T-helper 17 cell (primary cell): ENCODE measurements around the gene WFIKKN2. TPM values are rescaled to one million over a fixed set of nuclear protein-coding genes. Genes with fewer than 3 reads are reported as not detected.
A peak's percentile ranks its signal among the peaks of the same experiment; 100 is the strongest.
"Not testable (repeated sequence)": the region's sequence is repeated elsewhere in the genome, so short reads cannot be mapped to it uniquely, and the experiment has no call there.

Experiments
- ATAC-seq: fragments of 150-1000 bp; cut with Tn5 transposase; 2 replicates; pipeline ENCODE4 v1.10.0; 2021; ENCODE audit warnings: mild to moderate bottlenecking, moderate library complexity
- DNase-seq, 3 donors: peaks; one replicate each; pipeline versions ENCODE4 v3.0.0 to v3.0.0-alpha.2; 2020 to 2021
- H3K9me3 ChIP-seq: one replicate; pipeline ENCODE4 v1.7.0; 2013; ENCODE audit warnings: low read length, mild to moderate bottlenecking; ENCODE audit not compliant: control insufficient read depth, poor library complexity, severe bottlenecking
- H3K27ac Mint-ChIP-seq: one replicate; pipeline ENCODE4 v1.8.0; 2022; ENCODE audit warnings: mild to moderate bottlenecking, moderate library complexity, mixed read lengths
- H3K27me3 Mint-ChIP-seq: one replicate; pipeline ENCODE4 v1.8.0; 2022; ENCODE audit warnings: mixed read lengths
- H3K36me3 Mint-ChIP-seq: one replicate; pipeline ENCODE4 v1.8.0; 2022; ENCODE audit warnings: low read depth, mixed read lengths
- H3K4me1 Mint-ChIP-seq: one replicate; pipeline ENCODE4 v1.8.0; 2022; ENCODE audit warnings: mild to moderate bottlenecking, mixed read lengths
- H3K4me3 Mint-ChIP-seq: one replicate; pipeline ENCODE4 v1.8.0; 2022; ENCODE audit warnings: mild to moderate bottlenecking, moderate library complexity, mixed read lengths
- total RNA-seq, 4 donors: library from RNA in 2 of 4; stranded (reverse) in 2 of 4; gene quantifications; one replicate each; pipeline ENCODE4 v1.2.3 and lab custom pipeline; 2022 to 2026

WFIKKN2 gene
- total RNA-seq, 2 donors from 2014 or later = not detected

GRCh38 chr17:50858486-50859225 is 23.3 kb downstream of the WFIKKN2 start:
- no peaks in the 10 kb centered on the region for H3K27me3 Mint-ChIP-seq
- H3K27ac Mint-ChIP-seq = peak overlapping the region; percentile 69

GRCh38 chr17:50859727-50860126 is 24.3 kb downstream of the WFIKKN2 start:
- H3K9me3 ChIP-seq, H3K4me3 Mint-ChIP-seq, ATAC-seq, H3K27me3 Mint-ChIP-seq, DNase-seq: not testable (repeated sequence)
- H3K27ac Mint-ChIP-seq = peak overlapping the region; percentile 69
- H3K36me3 Mint-ChIP-seq = peaks cover 12% of the 10 kb centered on the region
- peaks cover 29% of the 10 kb centered on the region for H3K4me1 Mint-ChIP-seq

More at GRCh38 chr17:50858486-50859225, 23.3 kb downstream of the WFIKKN2 start:
- DNase-seq (no peak), ATAC-seq (no peak)
- peaks cover 25% of the 10 kb centered on the region for H3K4me1 Mint-ChIP-seq
- H3K36me3 Mint-ChIP-seq = peaks cover 12% of the 10 kb centered on the region
- H3K4me3 Mint-ChIP-seq = no peak overlapping the region
- no peaks in the 10 kb centered on the region for H3K9me3 ChIP-seq

DNA sequence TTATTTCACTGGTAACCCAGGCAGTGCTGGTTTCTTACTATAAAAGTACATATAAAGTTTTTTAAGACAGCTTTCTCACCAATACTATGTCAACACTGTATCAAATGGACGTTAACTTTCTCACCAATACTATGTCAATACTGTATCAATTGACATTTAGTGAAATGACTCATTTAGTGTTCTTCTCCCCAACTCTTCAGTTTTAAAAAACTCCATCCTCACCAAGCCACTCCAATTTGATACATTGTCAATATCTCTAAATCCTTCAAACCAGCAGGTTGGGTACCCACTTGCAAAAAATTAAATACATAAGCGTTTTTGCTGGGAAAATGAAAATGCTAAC is 25.9 kb downstream of the WFIKKN2 start:
- Mint-ChIP-seq H3K36me3 (peaks cover 15% of the 10 kb centered on the region), H3K4me1 (peaks cover 28% of the 10 kb centered on the region), H3K27me3 (no peaks in the 10 kb centered on the region), H3K4me3 (peak overlapping the region; percentile 22), H3K27ac (peak overlapping the region; percentile 69)
- ATAC-seq (no peak), DNase-seq (no peak)
- no peaks in the 10 kb centered on the region for H3K9me3 ChIP-seq

DNA sequence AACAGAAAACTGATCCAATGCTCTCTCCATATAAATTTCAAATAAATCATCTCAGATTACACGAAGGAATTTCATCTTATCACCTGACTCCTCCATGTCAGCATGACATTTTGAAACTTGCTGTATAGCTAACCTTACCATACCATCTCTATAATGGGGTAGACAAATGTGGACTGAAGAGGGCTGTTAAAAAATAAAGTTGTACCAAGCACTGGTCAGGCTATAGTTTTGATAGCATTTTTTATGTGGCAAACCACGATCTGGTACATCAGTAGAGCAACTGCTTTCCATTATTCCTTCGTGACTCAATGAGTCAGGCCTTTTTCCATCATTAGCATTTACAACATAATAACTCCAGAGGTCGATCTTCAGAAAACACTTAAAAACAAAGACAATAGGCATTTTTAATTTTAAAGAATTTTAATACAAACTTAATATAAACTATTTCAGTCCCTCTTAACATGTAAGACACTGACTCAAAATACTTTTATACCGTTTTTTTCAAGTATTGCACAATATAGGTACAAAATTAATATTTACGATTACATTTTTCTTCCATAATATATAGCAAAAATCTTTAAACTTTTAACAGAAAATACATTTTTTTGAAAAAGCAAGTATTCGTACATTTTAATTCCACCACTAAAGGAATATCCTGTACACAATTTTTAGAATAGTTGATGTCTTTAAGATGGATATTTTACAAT is 26.6 kb downstream of the WFIKKN2 start:
- no peaks in the 10 kb centered on the region for H3K9me3 ChIP-seq
- DNase-seq (no peak), ATAC-seq (no peak)
- Mint-ChIP-seq H3K27ac (peak overlapping the region; percentile 69), H3K36me3 (peaks cover 15% of the 10 kb centered on the region), H3K4me3 (peak overlapping the region; percentile 68), H3K4me1 (peaks cover 31% of the 10 kb centered on the region), H3K27me3 (no peaks in the 10 kb centered on the region)

DNA sequence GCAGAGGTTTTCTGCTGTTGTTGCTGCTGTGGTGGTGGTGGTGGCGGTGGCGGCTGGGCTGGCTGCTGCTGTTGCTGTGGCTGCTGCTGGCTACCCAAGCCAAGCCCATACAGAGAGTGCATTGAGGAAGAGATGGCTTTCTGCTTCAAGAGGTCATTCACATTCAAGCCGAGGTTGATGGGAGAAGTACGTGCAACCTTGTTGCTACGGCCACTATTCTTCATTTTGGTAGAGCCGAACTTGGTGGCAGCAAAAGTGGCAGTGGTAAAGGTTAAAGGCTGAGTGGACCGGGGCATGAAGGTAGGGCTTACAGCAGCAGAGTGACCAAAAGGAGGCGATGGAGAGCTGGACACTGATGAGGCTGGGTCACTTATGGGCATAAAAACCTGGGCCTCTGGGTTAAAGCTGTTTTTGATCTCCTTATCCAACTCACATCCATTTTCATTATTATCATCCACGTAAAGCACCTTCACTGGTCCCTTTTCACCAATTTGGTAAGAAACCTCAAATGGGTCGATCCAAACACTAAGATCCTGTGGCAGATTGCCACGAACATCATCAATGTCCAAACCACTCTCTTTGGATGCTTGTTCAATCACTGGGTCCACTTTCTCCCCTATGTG is 27.9 kb downstream of the WFIKKN2 start:
- H3K4me3 Mint-ChIP-seq = peak overlapping the region; percentile 99
- DNase-seq (no peak), ATAC-seq (no peak)
- H3K9me3 ChIP-seq = no peaks in the 10 kb centered on the region
- H3K36me3 Mint-ChIP-seq = peaks cover 15% of the 10 kb centered on the region
- H3K4me1 Mint-ChIP-seq = peaks cover 41% of the 10 kb centered on the region
- H3K27me3 Mint-ChIP-seq = no peaks in the 10 kb centered on the region
- peak overlapping the region; percentile 97 for H3K27ac Mint-ChIP-seq

- no peaks in the 10 kb centered on the region for H3K9me3 ChIP-seq
- ATAC-seq (no peak), DNase-seq (no peak)
- Mint-ChIP-seq H3K4me1 (peaks cover 44% of the 10 kb centered on the region), H3K36me3 (peaks cover 15% of the 10 kb centered on the region), H3K27ac (peak overlapping the region; percentile 97), H3K4me3 (peak overlapping the region; percentile 99), H3K27me3 (no peaks in the 10 kb centered on the region)
These were observed 28.5 kb downstream of the WFIKKN2 start for GRCh38 chr17:50863931-50864330.

GRCh38 chr17:50864747-50865059 is 29.3 kb downstream of the WFIKKN2 start:
- DNase-seq (no peak), ATAC-seq (no peak)
- H3K36me3 Mint-ChIP-seq = peaks cover 15% of the 10 kb centered on the region
- H3K9me3 ChIP-seq = no peaks in the 10 kb centered on the region
- peak overlapping the region; percentile 99 for H3K4me3 Mint-ChIP-seq
- H3K27ac Mint-ChIP-seq = peak overlapping the region; percentile 97
- no peaks in the 10 kb centered on the region for H3K27me3 Mint-ChIP-seq
- peaks cover 45% of the 10 kb centered on the region for H3K4me1 Mint-ChIP-seq

DNA sequence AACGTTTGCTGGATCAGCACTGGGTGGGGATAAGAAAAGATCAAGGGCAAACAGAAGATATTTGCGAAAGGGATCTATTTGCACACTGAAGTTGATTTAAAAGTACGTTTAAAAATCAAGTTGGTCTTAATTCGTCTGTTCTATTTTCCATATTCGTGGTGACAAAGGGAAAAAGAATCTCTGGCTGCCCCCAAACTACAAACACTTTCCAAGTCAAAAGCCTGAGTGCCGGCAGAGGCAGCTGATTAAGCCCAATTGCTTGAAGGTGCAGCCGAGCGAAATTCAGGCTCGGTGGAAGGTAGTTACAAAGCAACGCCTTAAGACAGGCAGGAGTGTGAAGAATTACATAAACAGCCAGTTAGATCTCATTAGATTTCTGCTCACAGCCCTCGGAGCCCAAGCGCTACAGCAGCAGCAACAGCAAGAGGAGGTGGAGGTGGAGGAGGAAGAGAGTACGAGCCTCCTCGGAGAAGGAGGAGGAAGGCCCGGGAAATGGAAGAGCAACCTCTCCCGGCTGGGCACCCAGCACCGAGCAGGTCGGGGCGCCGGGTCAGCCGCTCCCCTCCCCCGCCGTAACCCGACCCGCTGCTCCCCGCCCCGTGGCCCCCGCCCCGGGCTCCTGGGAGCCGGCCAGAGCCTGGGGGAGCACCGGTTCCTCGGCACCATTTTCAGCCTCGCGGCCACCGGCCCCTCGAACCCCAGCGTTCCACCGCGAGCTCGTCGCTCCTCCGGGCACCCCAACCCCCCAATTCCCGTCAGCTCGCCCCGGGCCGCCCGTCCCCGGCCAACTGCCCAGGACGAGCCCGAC is 29.9 kb downstream of the WFIKKN2 start:
- Mint-ChIP-seq H3K27ac (peak overlapping the region; percentile 97), H3K27me3 (no peaks in the 10 kb centered on the region), H3K4me1 (peaks cover 48% of the 10 kb centered on the region), H3K4me3 (peak overlapping the region; percentile 99), H3K36me3 (peaks cover 15% of the 10 kb centered on the region)
- DNase-seq = peak; percentile 27 to 32 (median 28)
- no peak for ATAC-seq
- H3K9me3 ChIP-seq = no peaks in the 10 kb centered on the region

DNA sequence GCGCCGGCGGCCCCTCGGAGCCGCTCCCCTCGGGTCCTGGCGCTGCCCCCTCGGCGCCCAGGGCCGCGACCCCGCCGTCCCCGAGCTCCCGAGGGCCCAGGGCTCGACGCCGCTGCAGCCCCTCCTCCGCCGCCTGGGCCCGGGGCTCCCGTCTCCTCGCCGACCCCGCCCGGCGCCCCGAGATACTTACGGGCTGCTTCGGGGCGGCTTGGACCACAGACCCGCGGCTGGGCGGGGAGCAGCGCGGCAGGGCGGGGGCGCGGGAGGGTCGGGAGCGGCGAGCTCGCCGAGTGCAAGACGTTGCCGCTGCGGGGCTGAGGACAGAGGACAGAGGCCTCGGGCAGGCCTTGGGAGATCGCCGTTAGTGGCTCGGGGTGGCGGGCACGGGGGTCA is 30.5 kb downstream of the WFIKKN2 start:
- Mint-ChIP-seq H3K36me3 (peaks cover 15% of the 10 kb centered on the region), H3K27me3 (no peaks in the 10 kb centered on the region), H3K4me1 (peaks cover 46% of the 10 kb centered on the region), H3K27ac (peak overlapping the region; percentile 97), H3K4me3 (peak overlapping the region; percentile 99)
- DNase-seq (no peak), ATAC-seq (no peak)
- H3K9me3 ChIP-seq = no peaks in the 10 kb centered on the region

DNA sequence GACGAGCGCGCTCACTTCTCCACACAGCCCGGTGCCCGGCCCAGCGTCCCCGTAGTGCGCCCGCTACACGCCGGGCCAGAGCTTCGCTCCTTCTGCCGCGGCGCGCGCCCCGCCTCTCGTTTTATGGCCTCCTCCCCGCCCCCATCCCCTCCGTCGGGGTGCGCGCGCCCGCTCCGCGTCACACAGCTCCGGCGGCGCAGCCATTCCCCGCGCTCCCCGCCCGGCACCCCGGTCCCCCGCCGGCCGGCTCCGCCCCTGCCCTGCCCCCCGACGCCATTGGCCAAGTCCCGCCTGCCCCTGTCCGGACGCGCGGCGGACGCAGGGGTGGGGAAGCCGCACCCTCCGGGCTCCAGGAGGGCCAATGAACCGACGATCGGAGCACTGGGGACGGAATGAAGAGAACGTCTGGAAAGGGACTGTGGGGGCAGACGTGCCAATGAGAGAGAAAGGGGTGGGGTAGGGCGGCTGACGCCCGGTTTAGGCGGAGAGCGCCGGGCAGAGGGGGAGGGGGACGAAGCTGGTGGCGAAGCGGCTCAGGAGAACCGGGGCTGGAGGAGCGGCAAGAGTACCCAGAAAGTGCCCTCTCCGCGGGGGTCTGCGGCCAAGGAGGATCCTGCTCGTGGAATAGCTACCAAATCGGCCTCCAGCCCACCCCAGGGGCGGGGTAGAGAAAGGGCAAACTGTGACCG is 31.0 kb downstream of the WFIKKN2 start, which contains the start of gene TOB1:
Gene TOB1, minus strand, starts transcription at position 94 of the 689 bp plus-strand sequence. CDS start 2,337 bp downstream, outside the sequence.
- peaks cover 13% of the 10 kb centered on the region for H3K36me3 Mint-ChIP-seq
- no peaks in the 10 kb centered on the region for H3K9me3 ChIP-seq
- ATAC-seq (peak; percentile 75), DNase-seq (peak; percentile 94 to 98 (median 95))
- no peaks in the 10 kb centered on the region for H3K27me3 Mint-ChIP-seq
- H3K4me3 Mint-ChIP-seq = peak within 1 kb of the TSS; percentile 99
- H3K27ac Mint-ChIP-seq = peak within 1 kb of the TSS; percentile 97
- peaks cover 46% of the 10 kb centered on the region for H3K4me1 Mint-ChIP-seq

DNA sequence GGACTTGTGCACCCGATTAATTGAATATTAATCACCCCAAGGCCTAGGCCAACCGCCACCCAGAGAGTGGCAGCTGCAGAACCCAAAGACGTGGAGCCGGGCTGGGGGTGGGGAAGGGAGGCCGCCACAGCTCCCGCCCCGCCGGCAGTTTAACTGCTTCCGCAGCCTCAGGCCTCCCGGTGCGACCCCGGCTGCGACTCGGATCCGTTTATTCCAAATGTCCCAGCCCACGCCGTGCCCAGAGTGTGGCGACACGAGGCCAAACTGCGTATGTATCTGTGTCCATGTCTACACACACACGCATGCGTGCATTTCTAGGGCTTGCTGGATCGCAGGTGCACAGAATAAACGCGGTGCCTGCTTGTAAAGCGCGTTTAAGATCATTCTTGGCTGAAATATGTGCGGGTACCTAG is 31.6 kb downstream of the WFIKKN2 start:
- H3K36me3 Mint-ChIP-seq = peaks cover 9% of the 10 kb centered on the region
- H3K4me3 Mint-ChIP-seq = peak overlapping the region; percentile 95
- DNase-seq = peak; percentile 45 to 57 (median 55)
- peaks cover 46% of the 10 kb centered on the region for H3K4me1 Mint-ChIP-seq
- ATAC-seq = peak; percentile 42
- H3K9me3 ChIP-seq = no peaks in the 10 kb centered on the region
- H3K27ac Mint-ChIP-seq = peak overlapping the region; percentile 97
- H3K27me3 Mint-ChIP-seq = no peaks in the 10 kb centered on the region

DNA sequence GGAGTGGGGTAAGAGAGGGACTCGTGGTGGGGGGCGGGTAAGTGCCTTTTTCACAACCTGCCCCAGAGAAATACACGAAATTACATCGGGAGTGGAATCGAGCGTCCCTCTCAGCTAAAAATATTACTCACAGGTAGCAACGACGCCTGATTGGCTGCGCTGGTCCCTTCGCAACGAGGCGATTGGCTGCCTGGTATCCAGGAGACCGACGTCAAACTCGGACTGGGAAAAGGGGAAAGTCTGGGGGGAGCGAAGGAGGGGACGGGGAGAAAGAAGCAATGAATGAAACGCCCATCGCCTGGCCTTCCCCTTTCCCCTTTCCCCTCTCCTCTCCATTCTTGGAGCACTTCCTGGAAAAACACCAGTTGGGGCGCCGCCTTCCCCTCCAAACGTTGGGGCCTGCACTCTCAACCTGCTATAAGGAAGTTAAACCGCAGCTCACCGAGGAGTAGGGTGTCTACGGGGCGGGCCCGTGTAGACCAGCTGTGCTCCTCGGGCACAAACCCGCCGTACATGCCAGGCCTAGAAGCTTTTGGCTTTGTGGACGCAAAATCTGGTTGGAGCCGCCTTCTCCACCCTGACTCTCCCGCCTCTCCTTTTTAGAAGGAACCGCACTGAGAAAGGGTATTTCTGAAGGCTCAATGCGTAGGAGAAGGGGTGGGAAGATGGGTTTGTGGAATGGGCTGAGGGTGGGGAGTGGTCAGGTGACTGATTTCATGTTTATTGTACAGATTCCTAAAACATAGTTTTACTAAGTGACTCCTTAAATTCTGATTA is 32.2 kb downstream of the WFIKKN2 start:
- Mint-ChIP-seq H3K27me3 (no peaks in the 10 kb centered on the region), H3K4me3 (peak overlapping the region; percentile 95), H3K4me1 (peaks cover 46% of the 10 kb centered on the region), H3K27ac (peak overlapping the region; percentile 97), H3K36me3 (peaks cover 8% of the 10 kb centered on the region)
- ATAC-seq (peak; percentile 54), DNase-seq (peak; percentile 64 to 75 (median 67))
- H3K9me3 ChIP-seq = no peaks in the 10 kb centered on the region
